HG03469 (cell line): ENCODE results near the gene TAOK3.
"Not testable (repeated sequence)": the region's sequence is repeated elsewhere in the genome, so short reads cannot be mapped to it uniquely, and the experiment has no call there.

Experiments used
- ATAC-seq: cut with Tn5 transposase; IDR thresholded peaks from one replicate; pipeline ENCODE4 v1.9.1; 2021; ENCODE audit warnings: mild to moderate bottlenecking, moderate library complexity, moderate number of reproducible peaks; ENCODE audit not compliant: unreplicated experiment

The TAOK3 gene

DNA sequence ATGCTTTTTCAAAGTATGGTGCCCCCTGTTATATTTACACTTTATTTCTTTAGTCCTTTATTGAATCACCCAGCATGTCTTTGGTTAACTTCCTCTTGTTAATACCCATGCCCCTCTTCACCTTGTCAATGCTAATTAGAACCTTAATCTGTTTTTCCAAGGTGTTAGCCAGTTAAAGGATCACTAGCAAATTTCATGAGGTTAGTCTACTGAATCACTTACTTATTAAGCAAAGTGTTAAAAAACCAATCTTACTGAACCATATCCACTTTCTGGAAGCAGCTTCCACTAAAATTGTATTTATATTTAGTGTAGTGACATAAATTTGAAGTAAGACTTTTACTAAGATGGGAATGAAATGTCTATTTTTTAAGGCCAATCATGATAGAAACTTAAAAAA is 27.9 kb downstream of the TAOK3 start:
- no peak for ATAC-seq

DNA sequence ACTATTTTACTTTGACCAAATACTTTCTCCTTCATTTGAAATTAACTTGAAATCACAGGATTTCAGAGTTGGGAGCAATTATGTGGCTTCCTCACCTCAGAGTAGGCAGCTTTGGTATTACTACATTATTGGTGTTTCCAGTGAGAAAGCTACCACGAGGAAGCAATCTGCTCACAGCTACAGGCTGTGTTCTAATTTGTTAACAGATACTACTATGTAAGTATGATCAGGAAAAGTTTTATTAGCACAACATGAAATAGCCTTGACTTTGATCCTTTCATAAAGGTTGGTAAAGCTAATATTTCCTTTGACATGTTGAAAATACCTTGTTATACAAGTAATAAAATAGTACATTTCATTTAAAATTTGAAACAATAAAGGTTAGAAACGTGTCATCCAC is 30.6 kb downstream of the TAOK3 start:
- no peak for ATAC-seq

GRCh38 chr12:118337194-118337838 is 35.4 kb downstream of the TAOK3 start:
- no peak for ATAC-seq

GRCh38 chr12:118336123-118336522 is 36.6 kb downstream of the TAOK3 start:
- no peak for ATAC-seq

- ATAC-seq, result no peak
Observed at GRCh38 chr12:118334939-118335567, 37.7 kb downstream of the TAOK3 start.

- ATAC-seq, result no peak
Observed at GRCh38 chr12:118334241-118334640, 38.5 kb downstream of the TAOK3 start.

- ATAC-seq, result no peak
Observed at GRCh38 chr12:118332511-118332910, 40.2 kb downstream of the TAOK3 start.

- no peak for ATAC-seq
Observed at GRCh38 chr12:118330421-118331018, 42.2 kb downstream of the TAOK3 start.

- no peak for ATAC-seq
Observed at GRCh38 chr12:118328486-118329330, 44.0 kb downstream of the TAOK3 start.

DNA sequence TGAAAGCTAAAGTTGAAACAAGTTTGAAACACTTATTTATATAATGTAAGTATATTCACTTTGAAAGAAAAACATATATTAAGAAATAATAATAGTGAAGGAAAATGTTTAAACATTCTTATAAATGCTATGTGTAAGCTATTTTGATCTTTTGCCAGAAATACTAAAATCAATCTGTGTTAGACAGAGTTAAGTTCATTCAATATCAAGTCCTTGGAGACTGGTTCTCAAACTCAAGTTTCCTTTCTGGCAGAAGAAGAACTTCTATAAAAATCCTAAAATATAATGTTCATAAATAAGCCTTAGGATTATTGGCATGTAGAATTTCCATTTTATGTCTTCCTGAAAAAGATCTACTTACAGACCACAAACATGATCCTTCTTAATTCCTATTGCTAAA is 45.3 kb downstream of the TAOK3 start:
- no peak for ATAC-seq

DNA sequence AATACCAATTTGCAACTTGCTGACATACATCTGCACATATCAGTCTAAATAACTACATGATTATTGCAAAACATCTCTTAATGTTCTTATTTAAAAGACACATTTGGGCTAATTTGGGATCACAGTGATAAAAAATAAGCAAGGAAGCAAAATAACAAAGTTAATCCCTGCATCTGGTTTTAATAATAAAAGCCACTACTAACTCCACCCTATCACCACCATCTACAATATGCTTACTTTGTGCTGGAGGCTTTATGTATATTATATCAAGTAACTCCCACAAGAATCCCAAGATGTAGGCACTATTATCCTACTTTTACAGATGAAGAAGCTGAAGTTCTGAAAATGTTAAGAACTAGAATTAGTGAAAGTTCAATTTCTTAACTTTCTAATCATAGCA is 45.7 kb downstream of the TAOK3 start:
- no peak for ATAC-seq

- no peak for ATAC-seq
Observed at GRCh38 chr12:118325081-118325480, 47.6 kb downstream of the TAOK3 start.

- ATAC-seq, result no peak
Observed at GRCh38 chr12:118319627-118320026, 53.1 kb downstream of the TAOK3 start.

DNA sequence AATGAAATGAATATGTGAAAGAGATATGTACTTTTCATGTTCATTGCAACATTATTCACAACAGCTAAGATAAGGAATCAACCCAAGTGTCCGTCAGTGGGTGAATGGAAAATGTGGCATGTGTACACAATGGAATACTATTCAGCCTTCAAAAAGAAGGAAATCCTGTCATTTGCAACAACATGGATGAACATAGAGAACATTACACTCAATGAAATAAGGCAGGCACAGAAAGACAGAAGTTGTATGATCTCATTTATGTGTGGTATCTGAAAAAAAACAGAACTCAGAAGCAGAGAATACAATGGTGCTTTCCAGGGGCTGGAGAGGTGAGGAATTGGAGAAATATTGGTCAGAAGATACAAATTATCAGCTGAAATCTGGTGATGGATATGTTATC is 54.0 kb downstream of the TAOK3 start:
- no peak for ATAC-seq

DNA sequence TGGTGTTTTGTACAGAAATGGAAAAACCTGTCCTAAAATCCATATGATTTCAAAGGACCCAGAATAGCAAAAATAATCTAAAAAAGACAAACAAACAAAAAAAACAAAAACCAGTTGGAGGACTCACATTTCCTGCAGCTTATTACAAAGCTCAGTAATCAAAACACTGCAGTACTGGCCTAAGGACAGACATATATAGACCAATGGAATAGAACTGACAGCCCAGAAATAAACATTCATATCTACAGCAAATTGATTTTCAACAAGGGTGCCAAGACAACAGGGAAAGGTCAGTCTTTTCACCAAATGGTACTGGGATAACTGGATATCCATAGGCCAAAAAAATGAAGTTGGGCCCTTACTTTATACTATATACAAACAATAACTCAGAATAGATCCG is 55.0 kb downstream of the TAOK3 start:
- no peak for ATAC-seq

- ATAC-seq, result no peak
Observed at GRCh38 chr12:118315821-118316220, 56.9 kb downstream of the TAOK3 start.

- peak; percentile 68 for ATAC-seq
Observed at GRCh38 chr12:118312578-118312977, 60.1 kb downstream of the TAOK3 start.

DNA sequence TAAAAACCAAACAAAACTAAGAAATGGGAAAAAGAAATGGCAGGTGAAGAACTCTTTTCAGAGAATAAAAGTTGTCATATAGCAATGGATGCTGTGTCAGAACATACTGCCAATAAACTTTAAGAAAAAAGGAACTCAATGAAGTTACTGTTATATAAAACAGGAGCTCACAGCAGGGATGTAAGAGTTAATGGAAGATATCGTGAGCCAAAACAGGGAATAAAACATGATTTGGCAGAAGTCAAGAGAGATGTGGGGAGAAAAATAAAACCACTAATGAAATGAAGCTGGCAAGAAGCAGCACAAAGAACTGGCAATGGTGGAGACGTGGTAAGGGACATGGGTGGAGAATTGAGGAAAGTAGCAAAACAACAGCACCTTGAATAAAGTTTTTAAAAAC is 61.0 kb downstream of the TAOK3 start:
- ATAC-seq, result no peak

DNA sequence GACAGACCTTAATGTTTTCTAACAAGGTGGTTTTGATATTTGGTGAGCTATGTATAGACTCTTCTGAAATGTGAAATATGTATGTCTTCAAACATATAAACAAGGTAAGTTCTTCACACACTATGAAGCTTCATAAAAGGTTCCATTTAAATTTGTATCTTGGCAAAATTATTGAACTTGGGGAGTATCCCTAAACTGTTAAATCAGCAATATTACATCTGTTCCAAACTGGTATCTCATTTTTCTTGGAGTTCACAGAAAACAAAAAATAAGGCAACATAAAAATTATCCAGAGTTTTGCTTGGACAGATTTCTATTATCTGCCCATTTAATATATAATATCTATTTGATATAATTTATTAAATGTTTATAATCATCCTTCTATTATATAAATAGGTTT is 62.4 kb downstream of the TAOK3 start:
- ATAC-seq, result no peak

GRCh38 chr12:118308006-118308405 is 64.7 kb downstream of the TAOK3 start:
- ATAC-seq, result not testable (repeated sequence)
